Measurements from ENCODE around the gene ISYNA1.

The ISYNA1 gene

GRCh38 chr19:18397242-18398202 lies 40.4 kb downstream of the ISYNA1 start, which contains the start of gene LRRC25:
LRRC25 (minus strand) TSS chr19:18397622; CDS start chr19:18396963, 659 bp downstream.
- in situ Hi-C loops (cut with MboI; ENCODE audit: low sequenced_read_pairs) = no loop called here

GRCh38 chr19:18396471-18397241 lies 41.3 kb downstream of the ISYNA1 start:
- in situ Hi-C loops (cut with MboI; ENCODE audit: low sequenced_read_pairs) = no loop called here

- in situ Hi-C loops (cut with MboI; ENCODE audit: low sequenced_read_pairs) = no loop called here
Measured at GRCh38 chr19:18393836-18394235, 44.1 kb downstream of the ISYNA1 start.

GRCh38 chr19:18392926-18393325 lies 45.0 kb downstream of the ISYNA1 start:
- in situ Hi-C loops (cut with MboI; ENCODE audit: low sequenced_read_pairs) = no loop called here

- in situ Hi-C loops (cut with MboI; ENCODE audit: low sequenced_read_pairs) = no loop called here
Measured at GRCh38 chr19:18392417-18392816, 45.5 kb downstream of the ISYNA1 start.

GRCh38 chr19:18391509-18392075 lies 46.3 kb downstream of the ISYNA1 start:
- in situ Hi-C loops (cut with MboI; ENCODE audit: low sequenced_read_pairs) = no loop called here

GRCh38 chr19:18390065-18390907 lies 47.6 kb downstream of the ISYNA1 start:
- in situ Hi-C loops (cut with MboI; ENCODE audit: low sequenced_read_pairs) = no loop called here

GRCh38 chr19:18389726-18390064 lies 48.2 kb downstream of the ISYNA1 start:
- in situ Hi-C loops (cut with MboI; ENCODE audit: low sequenced_read_pairs) = no loop called here

GRCh38 chr19:18388960-18389725 lies 48.8 kb downstream of the ISYNA1 start:
- in situ Hi-C loops (cut with MboI; ENCODE audit: low sequenced_read_pairs) = no loop called here

- in situ Hi-C loops (cut with MboI; ENCODE audit: low sequenced_read_pairs) = no loop called here
Measured at GRCh38 chr19:18388100-18388959, 49.6 kb downstream of the ISYNA1 start.

- in situ Hi-C loops (cut with MboI; ENCODE audit: low sequenced_read_pairs) = no loop called here
Measured at GRCh38 chr19:18386543-18387271, 51.2 kb downstream of the ISYNA1 start.

GRCh38 chr19:18385675-18386542 lies 52.0 kb downstream of the ISYNA1 start, which contains the start of gene GDF15:
GDF15 (plus strand) TSS chr19:18386158; CDS start chr19:18386190, 32 bp downstream.
- in situ Hi-C loops (cut with MboI; ENCODE audit: low sequenced_read_pairs) = no loop called here

- in situ Hi-C loops (cut with MboI; ENCODE audit: low sequenced_read_pairs) = no loop called here
Measured at GRCh38 chr19:18385359-18385674, 52.6 kb downstream of the ISYNA1 start.

GRCh38 chr19:18384775-18385174 lies 53.2 kb downstream of the ISYNA1 start:
- in situ Hi-C loops (cut with MboI; ENCODE audit: low sequenced_read_pairs) = no loop called here

Data from hTERT RPE-1 (cell line).